GM23248 (cell line): ENCODE results near the gene PRUNE2.

Experiments used
- EZH2 ChIP-seq: fragments of 200-600 bp; sonication (generic); IDR thresholded peaks from 2 replicates; pipeline ENCODE4 v1.6.1; 2018; ENCODE audit warnings: antibody characterized with exemption, mild to moderate bottlenecking; ENCODE audit not compliant: insufficient read depth, poor library complexity, severe bottlenecking
- EZH2phosphoT487 ChIP-seq: fragments of 200-600 bp; sonication (generic); IDR thresholded peaks from 2 replicates; pipeline ENCODE4 v1.6.1; 2018; ENCODE audit warnings: antibody characterized with exemption, moderate library complexity, mild to moderate bottlenecking, low read depth; ENCODE audit not compliant: insufficient read depth

DNA sequence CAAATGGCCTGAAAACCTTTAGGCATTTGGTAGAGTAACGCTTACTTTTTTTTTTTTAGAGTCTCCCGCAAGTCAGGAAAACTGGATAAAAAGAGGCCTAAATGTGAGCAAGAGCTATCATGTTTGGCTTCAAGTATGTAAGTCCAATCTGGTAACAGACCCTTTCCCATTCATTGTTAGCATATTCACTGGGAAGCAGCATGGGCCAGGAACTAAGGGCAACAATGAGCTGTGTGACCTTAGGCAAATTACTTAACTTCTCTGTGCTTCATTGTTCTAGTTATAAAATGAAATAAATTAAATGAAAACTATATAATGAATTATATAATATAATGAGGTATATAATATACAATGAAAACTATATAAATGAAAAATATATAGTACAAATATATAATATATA lies 256.0 kb downstream of the PRUNE2 start:
- no peak for TF ChIP-seq EZH2
- no peak for TF ChIP-seq EZH2phosphoT487
